HS-27A (cell line): ENCODE data around the gene ATG7.
"Not testable (repeated sequence)": the region's sequence is repeated elsewhere in the genome, so short reads cannot be mapped to it uniquely, and the experiment has no call there.

Experiments
- DNase-seq: peaks from one replicate; pipeline ENCODE4 v3.0.0-alpha.2; 2012; ENCODE audit warnings: low read depth, missing footprints

ATG7 gene

DNA sequence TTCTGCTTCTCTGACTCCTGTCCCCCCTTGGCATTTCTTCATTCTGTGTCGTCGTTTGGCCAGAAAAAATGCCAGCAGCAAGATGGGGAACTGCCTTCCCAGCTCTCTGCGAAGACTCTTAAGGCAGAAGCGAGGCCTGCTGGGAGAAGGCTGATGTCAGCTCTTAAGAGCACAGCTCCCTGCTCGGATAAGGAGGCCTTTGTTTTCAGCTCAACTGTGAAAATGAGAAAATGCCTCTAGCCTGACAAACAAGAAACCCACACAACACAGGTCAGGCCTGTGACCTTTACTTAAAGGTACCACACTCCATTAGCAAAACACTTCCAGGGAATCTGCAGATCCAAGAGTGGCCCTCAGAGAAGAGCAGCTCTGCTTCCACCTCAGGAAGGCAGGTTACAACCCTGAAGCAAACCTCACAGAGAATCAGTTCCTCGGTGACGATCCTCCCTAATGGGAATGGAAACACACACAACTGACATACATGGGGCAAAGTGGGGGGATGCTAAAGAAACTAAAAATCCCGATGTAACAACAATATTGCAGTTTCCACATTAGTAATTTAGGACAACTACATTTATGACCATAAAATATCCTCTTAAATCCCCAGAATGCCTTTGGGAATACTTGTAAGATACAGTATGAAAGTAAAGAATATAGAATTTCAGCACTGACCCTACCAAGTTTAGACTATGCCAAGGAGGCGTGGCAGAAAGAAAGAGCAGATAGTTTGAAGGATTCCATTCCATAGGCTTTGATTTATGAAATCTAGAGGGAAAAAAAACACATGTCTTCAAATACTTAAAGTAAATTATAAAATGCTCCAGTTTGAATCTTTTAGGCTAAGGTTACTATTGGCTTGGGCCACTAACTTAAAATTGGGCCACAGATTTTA lies 319.4 kb downstream of the ATG7 start:
- no peak for DNase-seq

GRCh38 chr3:11592445-11593298 lies 320.5 kb downstream of the ATG7 start:
- no peak for DNase-seq

DNA sequence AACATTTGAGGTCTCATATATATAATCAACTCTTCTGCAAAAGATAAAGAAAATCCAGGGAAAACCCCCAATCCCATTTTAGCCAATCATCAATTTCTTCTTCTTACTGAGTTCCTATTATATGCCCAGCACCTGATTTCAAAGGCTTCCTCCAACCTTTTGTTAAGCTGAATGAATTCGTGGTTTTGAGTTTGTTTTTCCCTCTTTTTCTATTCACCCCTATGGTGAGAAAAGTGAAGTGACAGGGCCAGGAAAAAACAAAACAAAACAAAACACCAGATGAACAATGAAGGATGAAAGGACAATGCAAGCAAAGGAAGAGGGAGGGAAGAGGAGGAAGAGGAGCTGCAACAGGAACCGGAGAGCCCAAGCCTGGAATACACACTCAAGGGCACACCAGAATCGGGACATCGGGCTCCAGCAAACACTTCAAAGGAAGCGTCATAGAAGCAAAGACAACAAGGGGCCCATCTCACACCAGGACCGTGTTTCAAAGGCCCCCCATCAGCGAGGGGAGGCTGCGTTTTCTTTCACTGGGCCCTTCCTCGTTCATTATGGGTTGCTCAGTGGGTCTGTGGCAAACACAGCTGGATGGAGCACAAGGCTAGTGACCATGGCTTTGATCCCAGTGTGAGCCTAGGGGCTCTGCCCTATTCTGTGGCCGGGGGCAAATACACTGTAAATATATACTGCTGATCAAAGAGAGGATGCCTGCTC lies 321.3 kb downstream of the ATG7 start:
- no peak for DNase-seq

- DNase-seq, result not testable (repeated sequence)
These were observed 322.8 kb downstream of the ATG7 start for GRCh38 chr3:11595024-11595423.

GRCh38 chr3:11596387-11596786 lies 324.2 kb downstream of the ATG7 start:
- no peak for DNase-seq

DNA sequence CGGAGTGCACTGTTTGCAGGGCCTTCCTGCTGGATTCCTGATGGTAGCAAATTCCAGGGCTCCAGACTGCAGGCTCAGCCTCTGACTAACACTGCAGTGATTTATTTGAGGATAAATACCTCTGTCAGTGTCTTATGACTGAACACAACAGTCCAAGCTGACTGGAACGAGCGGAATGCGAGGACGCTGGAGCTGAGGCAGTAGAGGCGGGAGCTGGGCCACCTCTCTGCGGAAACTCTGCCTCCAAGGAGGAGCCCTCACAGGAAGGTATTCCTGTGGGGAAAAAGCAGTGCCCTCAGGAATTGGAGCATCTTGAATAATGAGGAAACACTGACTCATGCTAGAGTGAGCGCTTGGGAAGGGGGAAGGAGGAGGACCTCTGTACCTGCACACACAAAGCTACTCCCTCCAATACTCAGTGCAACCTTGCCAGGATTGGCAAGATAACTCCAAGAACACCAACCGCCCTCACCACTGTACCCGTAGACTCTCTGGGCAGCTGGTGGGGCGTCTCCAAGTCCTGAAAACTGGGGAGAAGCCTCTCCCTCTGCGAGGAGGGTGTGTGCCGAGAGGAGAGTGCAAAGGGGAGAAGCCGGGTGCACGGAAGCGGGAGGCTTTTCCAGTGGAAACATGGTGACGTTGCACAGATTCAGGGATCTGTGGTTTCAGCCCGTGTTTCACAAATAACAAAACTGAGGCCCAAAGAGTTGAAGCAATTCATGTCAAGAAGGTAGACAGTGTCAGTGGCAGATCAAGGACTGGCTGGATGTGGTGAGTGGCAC lies 328.5 kb downstream of the ATG7 start:
- peak; percentile 96 for DNase-seq

DNA sequence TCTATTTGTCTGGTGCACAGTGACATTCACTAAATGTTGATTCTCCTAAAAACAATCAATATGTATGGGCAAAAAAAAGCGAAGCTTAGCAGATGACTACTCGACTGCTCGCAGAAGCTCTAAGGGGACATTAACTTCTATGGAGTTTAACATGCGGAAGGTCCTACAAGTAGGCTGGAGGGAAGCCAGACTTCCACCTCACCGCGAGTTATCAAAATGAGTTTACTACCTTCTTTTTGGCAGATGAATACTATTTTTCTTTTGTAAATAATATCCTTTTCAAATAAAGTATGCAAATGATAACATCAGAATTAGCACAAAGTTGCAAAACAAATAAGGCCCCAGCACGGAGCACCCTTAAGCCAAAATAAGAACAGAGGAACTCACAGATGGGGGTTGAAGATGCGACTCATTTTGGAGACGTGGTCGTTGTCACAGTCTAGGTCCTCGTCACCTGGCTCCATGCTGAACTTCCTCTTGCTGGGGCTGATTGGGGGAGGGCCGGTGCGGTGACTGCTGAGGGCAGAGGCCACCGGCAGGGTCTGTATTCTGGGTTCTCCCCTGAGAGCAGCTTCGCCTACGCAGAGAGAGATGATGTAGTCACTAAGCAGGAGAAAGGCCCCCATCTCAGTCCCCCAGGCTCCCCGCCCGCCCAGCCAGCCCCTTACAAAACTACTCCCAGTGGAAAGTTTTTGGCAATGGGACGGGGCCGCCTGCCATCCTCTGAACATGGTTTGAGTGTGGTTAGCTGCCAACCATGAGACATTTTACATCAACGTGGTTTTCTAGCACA lies 329.4 kb downstream of the ATG7 start:
- DNase-seq, result no peak

- no peak for DNase-seq
These were observed 330.1 kb downstream of the ATG7 start for GRCh38 chr3:11602239-11602840.

DNA sequence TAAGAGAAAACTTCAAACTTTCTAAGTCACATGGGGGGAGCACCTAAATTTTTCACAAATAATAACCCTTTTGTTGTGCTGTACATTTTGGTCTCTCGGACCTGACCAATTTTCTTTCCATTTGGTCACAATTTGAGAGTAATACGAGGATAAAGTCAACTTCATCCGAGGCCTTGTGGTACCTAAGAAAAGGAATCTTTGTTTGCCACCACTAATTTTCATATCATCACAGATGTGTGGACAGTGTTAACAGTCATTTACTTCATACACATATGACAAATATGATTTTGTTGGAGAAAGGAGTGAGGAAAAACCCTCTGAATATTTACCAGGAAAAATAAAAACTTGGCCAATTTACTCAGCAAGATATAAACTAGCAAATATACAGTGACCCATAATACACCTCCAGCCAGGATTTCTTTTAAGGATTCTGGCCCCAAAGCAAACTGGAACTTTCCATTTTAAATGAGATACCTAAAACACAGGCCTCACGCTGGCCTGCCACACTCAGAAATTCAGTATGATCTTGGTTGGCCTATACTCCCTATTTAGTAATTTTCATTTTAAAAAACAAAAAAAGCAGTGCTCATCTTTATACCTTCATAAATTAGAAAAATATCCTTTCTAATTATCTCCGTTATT lies 330.8 kb downstream of the ATG7 start:
- DNase-seq, result no peak

DNA sequence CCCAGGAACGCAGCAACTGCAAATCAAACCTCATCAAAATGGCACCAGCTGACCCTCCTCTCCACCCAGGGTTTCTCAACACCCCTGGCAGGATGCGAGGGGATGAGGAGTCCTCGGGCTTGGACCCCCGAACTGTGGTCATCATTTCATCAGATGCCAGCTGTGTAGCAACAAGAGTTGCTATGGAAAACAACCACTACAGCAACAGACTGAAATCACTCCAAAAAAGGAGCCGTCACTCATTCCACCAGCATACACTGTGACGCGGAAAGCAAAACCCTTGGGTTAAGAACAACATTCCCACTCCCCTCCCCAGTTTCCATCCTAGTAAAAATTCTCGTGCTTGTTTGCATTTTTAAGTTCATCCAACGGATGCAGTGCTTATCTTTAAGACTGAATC lies 331.4 kb downstream of the ATG7 start:
- no peak for DNase-seq

- DNase-seq, result no peak
These were observed 332.1 kb downstream of the ATG7 start for GRCh38 chr3:11604139-11604892.

- no peak for DNase-seq
These were observed 333.2 kb downstream of the ATG7 start for GRCh38 chr3:11605398-11605797.

DNA sequence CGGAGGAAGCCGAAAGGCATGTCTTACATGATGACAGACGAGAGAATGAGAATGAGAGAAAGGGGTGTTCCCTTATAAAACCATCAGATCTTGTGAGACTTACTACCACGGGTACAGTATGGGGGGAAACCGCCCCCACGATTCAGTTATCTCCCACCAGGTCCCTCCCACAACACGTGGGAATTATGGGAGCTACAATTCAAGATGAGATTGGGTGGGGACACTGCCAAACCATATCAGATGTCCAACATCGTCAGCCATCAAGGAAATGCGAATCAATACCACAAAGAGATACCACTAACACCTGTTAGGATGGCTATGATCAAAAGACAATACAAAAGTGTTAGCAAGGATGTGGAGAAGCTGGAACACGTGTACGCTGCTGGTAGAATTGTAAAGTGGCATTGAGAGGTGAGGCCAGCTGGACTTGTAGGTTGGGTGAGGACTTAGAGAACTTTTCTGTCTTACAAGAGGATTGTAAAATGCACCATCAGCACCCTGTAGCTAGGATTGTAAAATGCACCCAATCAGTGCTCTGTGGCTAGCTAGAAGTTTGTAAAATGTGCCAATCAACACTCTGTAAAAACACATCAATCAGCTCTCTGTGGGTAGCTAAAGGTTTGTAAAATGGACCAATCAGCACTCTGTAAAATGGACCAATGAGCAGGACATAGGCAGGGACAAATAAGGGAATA lies 334.0 kb downstream of the ATG7 start:
- no peak for DNase-seq

GRCh38 chr3:11606865-11607440 lies 334.8 kb downstream of the ATG7 start:
- DNase-seq, result no peak
